Activated T-helper 1 cell treated with anti-CD3 and anti-CD28 coated beads, Interleukin-2, amount 50 U/mL, for 16 hours (primary cell): ENCODE data around the gene SGPP1.
"Not testable (repeated sequence)": the region's sequence is repeated elsewhere in the genome, so short reads cannot be mapped to it uniquely, and the experiment has no call there.

Experiments used
- DNase-seq, 2 donors: peaks; one replicate each; pipeline ENCODE4 v3.0.0-alpha.2; 2020; ENCODE audit warnings: low read depth in 1 of 2, low spot score in 1 of 2

Gene SGPP1

DNA sequence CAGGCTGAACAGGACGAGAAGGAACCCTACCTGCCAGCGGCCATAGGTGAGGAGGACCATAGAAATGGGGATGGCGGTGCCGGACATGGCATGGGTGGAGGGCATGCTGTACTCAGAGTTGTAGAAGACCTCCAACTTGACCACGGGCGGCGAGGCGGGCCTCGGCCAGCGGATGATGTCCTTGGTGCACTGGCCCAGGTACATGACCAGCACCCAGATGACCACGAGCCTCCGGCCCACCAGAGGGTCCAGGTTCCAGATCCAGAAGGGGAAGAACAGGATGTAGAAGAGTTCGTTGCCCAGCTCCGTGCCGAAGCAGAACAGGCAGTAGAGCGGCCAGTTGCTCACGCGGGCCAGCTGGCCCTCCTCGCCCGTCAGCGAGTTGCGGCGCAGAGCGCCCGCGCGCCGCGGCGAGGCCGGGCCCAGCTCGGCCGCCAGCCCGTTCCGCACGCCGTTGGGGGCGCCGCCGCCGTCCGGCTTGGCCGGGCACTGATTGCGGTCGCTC lies 582 bp downstream of the SGPP1 start:
- no peak for DNase-seq

- DNase-seq: no peak
Observed at GRCh38 chr14:63726499-63726898, 1.4 kb downstream of the SGPP1 start.

GRCh38 chr14:63725786-63726460 lies 1.9 kb downstream of the SGPP1 start:
- DNase-seq: no peak

DNA sequence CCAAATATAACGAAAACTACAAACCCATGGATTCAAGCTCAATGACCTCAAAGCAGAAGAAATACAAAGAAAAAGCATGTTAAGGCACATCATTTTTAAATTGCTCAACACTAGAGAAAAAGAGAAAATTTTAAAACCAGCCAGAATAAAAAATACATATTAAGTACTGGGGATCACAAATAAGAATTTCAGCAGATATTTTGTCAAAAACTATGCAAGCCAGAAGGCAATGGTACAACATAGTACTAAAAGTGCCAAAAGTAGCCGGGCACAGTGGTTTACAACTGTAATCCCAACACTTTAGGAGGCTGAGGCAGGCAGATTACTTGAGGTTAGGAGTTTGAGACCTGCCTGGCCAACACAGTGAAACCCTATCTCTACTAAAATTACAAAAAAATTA lies 10.2 kb downstream of the SGPP1 start:
- no peak for DNase-seq

DNA sequence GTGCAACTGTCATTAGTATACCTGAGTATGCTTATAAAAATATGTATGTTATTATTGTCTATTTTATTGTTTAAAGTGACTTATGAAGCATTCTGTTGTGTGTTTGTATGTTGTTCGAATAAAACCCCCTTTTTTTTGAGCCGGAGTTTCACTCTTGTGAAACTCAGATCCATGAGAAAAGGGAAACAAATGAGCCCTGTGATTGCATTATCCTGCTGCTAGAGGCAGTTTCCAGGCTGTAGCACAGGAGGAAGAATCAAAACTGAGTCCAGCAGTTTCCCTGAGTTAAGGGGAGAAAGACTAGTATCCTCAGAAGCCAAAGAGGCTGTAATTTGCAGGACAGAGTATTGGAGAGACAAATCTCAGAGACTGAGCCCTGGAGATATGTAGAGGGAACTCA lies 12.5 kb downstream of the SGPP1 start:
- DNase-seq: no peak

DNA sequence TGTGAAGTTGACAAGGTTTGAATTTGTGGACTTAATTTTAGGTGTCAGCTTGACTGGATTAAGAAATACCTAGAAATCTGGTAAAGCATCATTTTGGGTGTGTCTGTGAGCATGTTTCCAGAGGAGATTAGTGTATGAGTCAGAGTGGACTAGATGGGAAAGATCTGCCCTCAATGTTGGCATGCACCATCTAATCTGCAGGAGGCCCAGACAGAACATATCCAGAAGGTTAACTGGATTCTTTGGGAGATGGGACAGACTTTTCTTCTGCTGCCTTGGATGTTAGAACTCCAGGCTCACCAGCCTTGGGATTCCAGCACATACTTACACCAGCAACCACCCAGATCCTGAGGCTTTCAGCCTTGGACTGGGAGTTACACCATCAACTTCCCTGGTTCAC lies 14.1 kb downstream of the SGPP1 start:
- no peak for DNase-seq

DNA sequence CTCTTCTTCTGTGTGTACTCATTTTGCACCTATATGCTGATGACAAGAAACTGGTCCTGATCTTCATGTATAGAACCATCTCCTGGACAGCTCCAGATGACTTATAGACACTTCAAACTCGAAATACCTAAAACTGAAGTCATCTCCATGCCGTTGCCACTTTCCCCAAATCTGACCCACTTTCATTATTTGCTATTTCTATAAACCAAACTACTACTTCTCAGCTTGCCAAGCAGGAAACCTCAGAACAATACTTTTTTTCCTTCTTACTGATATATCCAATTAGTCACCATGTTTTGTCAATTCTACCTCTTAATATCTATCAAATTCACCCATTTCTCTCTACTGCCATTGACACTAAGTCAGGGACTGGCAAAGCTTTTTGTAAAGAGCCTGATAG lies 14.8 kb downstream of the SGPP1 start:
- DNase-seq: no peak

DNA sequence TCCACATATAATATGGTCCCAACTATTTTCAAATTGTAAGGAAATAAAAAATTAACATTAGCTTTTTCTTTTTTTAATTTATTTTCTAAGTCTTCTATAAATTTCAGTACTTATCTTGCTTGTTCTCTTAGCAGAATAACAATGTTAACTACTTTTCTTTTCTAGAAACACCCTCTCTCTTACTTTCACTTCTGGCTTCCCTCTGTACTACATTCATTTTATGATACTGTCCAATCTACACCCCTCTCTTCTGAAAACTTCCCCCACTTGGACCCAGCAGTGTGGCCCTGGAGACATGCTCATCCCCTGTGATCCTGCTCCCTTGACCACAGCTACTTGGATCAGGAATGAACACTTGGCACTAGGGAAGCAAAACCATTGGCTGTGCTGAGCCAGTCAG lies 15.7 kb downstream of the SGPP1 start:
- no peak for DNase-seq

GRCh38 chr14:63710497-63710896 lies 17.4 kb downstream of the SGPP1 start:
- no peak for DNase-seq

DNA sequence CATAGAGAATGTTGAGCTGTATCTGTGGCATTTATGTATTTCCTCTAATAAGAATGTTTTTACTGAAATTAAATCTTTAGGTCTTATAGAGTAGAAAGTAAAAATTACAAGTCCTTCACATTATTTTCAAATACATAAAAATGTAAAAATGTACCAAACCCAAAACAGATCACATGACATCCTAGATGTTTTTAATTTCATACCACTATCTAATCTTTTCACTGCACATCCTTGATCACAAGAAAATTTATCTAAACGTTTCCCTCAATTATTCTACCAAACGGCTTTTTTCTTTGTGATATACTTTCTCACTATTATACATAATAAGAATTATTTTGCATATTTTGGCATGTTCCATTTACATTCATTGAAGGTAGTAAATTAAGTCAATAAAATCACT lies 18.3 kb downstream of the SGPP1 start:
- DNase-seq: no peak

GRCh38 chr14:63707216-63707615 lies 20.6 kb downstream of the SGPP1 start:
- DNase-seq: no peak

- DNase-seq: no peak
Observed at GRCh38 chr14:63705561-63706070, 22.2 kb downstream of the SGPP1 start.

DNA sequence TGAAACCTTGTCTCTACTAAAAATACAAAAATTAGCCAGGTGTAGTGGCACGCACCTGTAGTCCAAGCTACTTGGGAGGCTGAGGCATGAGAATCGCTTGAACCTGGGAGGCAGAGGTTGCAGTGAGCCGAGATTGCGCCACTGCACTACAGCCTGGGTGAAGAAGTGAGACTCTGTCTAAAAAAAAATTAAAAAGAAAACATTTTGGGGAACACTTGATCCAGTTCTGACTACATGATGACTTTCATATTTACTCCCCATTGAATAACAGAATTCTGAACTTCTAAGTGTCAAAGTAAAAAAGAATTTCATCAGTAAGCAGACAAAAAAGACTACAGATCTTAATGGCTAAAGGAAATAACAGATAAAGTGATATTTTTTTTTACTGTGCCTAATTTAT lies 25.3 kb downstream of the SGPP1 start:
- DNase-seq: not testable (repeated sequence)

DNA sequence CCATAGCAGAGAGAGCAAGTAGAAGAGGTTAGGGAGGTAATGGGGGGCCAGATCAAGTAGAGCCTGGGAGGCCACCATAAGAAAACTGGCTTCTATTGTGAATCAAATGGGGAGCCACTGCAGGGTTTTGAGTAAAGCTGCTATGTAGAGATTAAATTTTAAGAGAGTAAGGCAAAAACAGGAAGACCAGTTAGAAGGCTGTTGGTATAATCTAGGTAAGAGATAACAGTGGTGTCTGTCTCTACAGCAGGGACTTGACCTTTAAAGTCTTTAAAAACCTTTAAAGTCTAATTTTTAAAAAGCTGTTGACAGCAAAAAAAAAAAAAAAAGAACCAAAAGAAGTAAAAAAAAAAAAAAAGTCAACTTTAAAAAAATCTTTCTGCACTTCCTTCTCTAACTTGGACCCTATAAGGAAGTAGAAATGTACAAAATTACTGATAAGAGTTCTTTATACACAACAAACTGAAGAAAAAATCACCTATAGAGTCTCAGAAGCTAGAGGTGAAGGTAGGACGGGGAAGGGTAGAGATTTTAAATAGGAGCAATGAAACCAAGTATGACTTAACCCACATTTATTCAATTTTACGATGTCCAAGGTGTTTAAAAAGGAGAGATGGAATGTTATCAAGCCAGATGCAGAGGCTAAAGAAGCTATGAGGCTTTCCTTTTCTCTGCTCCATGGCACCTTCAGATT lies 26.1 kb downstream of the SGPP1 start:
- no peak for DNase-seq

GRCh38 chr14:63692310-63693020 lies 35.4 kb downstream of the SGPP1 start:
- DNase-seq: no peak

GRCh38 chr14:63689132-63689531 lies 38.7 kb downstream of the SGPP1 start:
- DNase-seq: no peak

GRCh38 chr14:63686926-63687325 lies 40.9 kb downstream of the SGPP1 start:
- DNase-seq: no peak

GRCh38 chr14:63685401-63685800 lies 42.5 kb downstream of the SGPP1 start:
- no peak for DNase-seq

GRCh38 chr14:63682727-63683593 lies 44.9 kb downstream of the SGPP1 start:
- no peak for DNase-seq

GRCh38 chr14:63678536-63678935 lies 49.3 kb downstream of the SGPP1 start:
- DNase-seq: no peak

- DNase-seq: no peak
Observed at GRCh38 chr14:63677891-63678379, 49.9 kb downstream of the SGPP1 start.
